NCI-H1105 (cell line): Measurements from ENCODE around the gene TFDP2.
"Not testable (repeated sequence)": the region's sequence is repeated elsewhere in the genome, so short reads cannot be mapped to it uniquely, and the experiment has no call there.

ENCODE experiments used
- DNase-seq: peaks from one replicate; lab custom pipeline; 2025; lab: John Stamatoyannopoulos, UW

Gene TFDP2

DNA sequence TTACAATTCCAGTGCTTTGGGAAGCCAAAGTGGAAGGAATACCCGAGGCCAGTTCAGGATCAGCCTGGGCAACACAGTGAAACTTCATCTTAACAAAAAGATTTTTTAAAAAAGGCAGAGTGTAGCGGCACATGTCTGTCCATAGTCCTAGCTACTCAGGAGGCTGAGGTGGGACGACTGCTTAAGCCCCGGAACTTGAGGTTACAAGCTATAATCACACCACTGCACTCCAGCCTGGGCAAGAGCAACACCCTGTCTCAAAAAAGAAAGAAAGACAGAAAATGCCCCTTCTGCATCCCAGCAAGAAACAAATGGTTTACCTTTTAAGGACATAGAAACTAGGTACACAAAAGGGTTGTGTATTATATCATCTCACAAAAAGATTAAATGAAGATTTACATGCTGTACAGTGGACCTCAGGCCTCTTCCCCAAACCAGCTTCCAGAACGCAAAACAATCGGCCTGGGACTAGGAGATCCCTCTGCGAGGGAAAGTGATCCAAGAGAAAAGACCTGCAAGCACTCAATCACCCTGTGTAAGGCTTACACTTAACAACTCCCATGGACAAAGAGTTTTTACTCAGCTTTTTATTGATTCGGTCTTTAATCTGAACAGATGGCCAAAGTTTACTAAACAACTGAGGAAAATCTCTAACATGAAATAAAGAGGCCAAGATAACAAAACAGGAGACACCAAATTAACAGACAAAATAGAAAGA is 21.2 kb downstream of the TFDP2 start:
- DNase-seq, result no peak

DNA sequence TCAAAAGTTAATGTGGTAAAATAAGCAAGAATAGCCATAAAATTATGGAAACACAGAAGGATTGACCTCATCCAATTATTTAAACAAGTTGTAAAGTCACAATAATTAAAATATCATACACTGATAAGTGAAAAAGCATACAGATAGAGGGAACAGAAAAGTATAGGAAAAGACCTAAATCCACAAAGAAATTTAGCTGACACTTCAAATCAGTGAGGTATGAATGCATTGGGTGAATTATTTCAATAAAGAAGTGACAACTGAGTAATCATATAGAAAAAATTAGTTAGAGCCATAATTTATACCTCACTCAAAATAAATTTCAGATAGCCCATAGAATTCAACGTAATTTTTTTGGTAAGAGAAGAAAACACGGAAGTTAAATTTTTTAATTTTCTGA is 25.1 kb downstream of the TFDP2 start:
- DNase-seq, result no peak

DNA sequence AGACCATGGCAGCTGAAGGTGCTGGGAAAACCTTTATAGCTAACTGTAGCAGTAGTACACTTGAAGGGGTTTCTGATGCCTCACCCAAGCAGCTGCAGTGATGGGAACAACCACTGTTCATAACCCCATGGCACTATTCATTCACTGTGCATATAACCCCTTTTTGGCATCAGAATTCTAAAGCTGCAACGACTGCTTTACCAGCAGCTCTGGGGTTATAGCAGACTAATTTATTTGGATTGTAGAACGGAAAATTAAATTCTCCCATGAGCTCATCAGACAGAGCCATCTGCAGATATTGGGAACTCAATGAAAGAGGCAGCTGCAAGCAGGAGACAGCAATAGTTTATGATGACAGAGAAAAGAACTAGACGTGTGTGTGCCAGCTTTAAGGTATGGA is 28.6 kb downstream of the TFDP2 start:
- no peak for DNase-seq

DNA sequence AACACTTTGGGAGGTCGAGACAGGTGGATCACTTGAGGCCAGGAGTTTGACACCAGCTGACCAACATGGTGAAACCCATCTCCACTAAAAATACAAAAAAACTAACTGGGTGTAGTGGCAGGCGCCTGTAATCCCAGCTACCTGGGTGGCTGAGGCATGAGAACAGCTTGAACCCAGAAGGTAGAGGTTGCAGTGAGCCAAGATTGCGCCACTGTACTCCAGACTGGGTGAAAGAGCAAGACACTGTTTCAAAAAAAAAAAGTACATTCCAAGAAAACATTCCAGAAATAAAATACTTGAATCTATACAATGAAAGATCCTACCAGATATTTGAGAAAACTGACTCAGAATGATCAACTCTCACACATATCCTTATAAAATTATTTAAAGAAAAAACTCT is 30.4 kb downstream of the TFDP2 start:
- DNase-seq, result no peak

DNA sequence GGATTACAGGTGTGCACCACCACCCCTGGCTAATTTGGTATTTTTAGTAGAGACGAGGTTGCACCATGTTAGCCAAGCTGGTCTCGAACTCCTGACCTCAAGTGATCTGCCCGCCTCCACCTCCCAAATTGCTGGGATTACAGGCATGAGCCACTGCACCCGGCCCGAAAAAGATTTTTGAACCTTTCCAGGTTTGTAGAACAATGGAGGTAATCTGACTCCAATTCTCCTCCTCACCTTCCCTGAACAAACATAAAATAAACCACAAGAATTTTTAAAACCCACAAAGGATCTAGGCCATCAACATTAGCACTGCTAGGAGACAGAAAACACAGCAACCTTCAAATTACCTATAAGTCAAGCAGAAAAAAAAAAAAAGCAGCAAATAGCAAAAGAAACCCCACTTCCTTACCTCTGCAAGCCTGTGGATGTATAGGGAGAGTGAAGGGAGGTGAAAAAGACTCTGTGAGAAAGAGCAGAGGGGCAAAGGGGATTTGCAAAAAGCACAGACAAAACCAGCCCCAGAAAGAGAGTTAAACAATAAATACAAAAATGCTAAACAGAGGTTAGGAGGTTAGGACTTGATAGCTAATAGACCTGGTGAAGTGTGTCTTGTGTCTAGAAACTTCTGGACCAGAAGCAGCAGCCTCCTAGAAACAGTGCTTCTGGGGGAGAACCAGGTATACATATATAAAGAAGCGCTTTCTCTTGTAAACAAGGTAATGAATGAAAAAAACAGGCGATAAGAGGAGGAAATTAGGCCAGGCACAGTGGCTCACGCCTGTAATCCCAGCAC is 32.1 kb downstream of the TFDP2 start:
- DNase-seq, result no peak

DNA sequence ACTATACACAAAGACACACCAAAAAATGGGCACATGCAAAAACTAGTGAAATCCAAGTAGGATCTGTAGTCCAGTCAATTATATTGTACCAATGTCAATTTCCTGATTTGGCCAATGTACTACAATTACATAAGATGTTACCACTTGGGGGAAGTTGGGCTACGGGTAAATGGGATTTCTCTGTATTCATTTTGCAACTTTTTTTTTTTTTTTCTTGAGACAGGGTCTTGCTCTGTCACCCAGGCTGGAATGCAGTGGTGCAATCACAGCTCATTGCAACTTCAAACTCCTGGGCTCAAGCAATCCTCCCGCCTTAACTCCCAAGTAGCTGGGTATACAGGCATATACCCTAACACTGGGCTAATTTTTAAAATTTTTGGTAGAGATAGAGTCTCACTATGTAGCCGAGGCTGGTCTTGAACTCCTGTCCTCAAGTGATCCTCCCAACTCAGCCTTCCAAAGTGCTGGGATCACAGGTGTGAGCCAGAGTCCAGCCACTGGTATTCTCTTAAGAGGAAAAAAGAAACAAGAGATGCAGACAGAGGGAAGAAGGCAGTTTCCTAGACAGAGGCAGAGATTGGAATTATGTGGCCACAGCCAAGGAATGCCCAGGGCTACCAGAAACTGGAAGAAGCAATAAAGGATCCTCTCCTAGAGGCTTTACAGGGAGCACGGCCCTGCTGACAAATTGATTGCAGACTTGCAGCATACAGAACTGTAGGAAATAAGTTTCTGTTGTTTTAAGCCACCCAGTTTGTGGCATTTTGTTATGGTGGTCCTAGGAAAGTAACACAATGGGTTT is 33.3 kb downstream of the TFDP2 start:
- no peak for DNase-seq

DNA sequence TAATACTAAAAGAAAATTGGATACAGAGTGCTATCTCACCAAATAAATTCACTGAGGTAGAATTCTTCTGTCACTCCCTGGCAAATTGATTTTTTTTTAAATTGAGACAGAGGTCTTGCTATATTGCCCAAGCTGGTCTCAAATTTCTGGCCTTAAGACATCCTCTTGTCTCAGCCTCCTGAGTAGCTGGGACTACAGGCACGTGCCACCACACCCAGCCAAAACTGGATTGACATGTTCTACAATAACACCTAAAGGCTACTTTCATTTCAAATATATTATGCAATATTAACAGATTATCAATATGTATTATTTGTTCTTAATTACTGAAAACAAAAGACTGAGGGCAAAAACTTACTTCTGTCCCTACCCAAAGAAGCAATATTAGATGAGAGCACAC is 36.7 kb downstream of the TFDP2 start:
- no peak for DNase-seq

DNA sequence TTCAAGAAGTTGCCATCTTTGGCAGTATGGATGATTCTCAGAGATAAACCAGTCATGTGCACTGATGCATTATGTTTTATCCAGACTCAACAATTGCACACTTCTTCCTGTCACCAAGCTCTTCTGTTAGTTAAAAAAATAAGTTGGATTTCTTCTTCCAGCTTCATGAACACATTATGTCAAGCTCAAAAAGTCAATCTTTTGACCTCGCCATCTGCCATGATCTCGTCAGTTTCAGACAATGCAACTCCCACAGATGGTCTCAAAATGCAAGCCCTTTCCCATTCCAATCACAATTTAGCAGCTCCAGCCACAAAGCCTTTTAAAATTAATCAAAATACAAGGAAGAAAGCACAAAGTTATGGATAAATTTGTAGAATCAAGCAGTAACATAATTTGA is 42.8 kb downstream of the TFDP2 start:
- no peak for DNase-seq

DNA sequence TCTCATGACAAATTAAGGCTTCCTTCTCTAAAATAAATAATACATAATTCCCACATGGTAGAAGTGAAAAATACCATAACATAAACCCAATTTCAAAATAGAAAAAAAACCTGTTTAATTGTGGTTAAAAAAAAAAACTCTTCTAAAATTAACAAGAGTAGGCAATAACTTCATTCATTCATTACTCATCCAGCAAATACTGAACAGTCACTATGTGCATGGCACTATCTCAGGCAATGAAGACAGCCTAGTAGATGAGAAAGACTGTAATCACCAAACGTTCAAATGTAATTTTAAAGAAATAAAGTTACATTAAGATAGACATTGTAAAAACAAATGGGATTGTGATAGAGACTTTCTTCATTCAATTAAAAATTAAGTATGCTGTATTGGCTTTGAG is 43.4 kb downstream of the TFDP2 start:
- no peak for DNase-seq

DNA sequence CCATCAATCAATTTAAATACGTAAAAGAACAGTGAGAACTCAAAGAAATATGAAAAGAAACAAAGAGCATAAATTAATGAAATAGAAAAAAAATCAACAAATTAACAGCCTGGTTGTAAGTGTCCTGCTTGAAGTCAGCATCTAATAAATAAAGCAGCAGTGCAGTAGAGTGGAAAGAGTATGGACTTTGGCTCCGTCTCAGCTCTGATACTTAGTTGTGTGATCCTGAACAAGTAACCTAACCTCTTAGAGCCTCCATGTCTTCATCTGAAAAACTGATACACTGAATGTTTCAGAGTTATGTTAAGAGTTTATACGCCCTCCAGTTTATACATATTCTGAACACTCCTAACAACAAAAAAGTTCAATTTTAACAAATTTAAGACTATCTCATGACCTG is 44.6 kb downstream of the TFDP2 start:
- no peak for DNase-seq

DNA sequence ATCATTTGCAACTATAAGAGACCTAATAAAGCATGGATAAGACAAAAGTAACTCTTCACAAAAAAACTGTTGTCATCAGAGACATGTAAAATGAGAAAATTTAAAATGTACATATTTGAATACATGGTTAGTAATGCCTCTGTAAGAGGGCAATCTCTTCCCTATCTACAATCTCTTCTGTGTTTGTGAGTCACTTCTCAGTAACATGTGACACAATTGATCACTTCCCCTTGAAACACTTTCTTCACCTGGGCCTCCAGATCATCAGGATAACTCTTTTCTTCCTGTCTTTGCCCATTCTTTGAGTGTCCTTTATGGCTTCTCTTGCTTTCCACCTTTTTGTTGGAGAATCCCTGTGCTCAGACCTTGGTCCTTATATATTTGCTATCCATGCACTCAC is 50.4 kb downstream of the TFDP2 start:
- DNase-seq, result no peak

DNA sequence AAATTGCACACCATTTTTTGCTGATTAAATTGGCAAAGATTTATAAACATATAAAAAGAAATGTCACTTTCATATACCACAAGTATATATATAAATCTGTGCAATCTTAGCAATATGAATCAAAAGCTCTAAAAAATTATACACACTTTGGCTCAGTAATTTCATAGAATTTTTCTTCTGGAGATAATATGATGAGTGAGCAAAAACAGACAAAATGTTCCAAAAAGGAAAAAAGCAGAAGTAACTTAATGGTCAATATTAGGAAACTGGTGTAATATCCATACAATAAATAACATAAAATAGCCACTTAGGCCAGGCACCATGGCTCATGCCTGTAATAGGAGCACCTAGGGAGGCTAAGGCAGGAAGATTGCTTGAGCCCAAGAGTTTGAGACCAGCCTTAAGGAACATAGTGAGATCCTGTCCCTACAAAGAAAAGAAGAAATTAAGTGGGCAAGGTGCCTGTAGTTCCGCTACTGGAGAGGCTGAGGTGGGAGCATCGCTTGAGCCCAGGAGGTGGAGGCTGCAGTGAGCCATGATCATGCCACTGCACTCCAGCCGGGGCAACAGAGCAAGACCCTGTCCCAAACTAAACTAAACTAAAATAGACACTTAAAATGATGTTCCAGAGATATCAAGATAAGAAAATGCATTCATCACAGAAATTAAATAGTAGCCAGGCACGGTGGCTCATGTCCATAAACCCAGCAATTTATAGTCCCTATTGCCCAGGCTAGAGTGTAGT is 52.1 kb downstream of the TFDP2 start:
- DNase-seq, result no peak

DNA sequence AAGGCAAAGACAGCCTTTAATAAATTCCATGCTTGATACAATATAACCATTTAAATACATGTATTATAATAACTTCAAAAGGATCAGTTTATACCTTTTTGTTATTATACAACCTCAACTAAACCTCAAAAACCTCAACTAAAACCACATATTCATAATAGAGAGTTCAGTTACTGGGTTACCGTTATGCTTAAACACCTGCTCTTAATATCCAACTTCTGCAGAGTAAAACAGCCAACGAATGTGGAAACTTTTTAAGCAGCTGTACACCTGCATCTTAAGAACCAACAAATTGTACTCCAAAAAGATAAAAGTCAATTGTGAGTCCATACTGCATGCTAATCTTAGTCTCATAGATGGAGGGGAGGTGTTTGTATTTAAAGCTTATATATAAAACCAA is 53.5 kb downstream of the TFDP2 start:
- DNase-seq, result no peak

DNA sequence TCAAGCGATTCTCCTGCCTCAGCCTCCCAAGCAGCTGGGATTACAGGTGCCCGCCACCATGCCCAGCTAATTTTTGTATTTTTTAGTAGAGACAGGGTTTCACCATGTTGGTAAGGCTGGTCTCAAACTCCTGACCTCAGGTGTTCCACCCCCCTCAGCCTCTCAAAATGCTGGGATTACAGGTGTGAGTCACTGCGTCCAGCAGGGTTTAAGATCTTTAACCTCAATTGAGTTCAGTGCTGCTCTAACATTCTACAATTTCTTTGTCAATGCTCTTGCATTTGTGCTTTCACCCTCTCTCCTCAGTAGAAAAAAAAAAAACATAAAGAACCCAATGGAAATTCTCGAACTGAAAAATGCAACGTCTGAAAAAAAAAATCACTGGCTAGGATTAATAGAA is 60.4 kb downstream of the TFDP2 start:
- DNase-seq, result not testable (repeated sequence)

DNA sequence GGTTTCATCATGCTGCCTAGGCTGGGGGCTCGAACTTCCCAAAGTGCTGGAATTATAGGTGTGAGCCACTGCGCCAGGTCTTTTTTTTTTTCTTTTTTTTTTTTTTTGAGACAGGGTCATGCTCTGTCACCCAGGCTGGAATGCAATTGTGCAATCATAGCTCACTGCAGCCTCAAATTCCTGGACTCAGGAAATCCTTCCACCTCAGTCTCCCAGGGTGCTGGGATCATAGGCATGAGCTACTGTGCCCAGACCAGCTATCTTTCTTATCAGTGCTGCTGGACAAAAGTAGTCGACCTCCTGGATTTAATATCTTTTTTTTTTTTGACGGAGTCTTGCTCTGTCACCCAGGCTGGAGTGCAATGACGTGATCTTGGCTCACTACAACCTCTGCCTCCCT is 60.8 kb downstream of the TFDP2 start:
- DNase-seq, result no peak

DNA sequence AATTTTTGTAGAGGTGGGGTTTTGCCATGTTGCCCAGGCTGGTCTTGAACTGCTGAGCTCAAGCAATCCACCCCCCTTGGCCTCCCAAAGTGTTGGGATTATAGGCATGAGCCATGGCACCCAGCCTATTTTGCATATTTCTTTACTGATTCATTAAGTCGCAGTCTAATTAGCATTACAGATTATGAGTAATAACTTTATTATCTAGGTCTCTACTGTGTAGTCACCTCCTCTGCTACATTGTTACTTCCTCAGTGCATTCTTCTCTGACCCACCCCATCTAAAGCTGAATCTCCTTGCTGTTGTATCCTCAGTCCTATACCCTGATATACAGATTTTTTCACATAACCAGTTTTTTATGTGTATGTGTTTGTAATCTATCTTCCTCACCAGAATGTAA is 61.7 kb downstream of the TFDP2 start:
- no peak for DNase-seq

DNA sequence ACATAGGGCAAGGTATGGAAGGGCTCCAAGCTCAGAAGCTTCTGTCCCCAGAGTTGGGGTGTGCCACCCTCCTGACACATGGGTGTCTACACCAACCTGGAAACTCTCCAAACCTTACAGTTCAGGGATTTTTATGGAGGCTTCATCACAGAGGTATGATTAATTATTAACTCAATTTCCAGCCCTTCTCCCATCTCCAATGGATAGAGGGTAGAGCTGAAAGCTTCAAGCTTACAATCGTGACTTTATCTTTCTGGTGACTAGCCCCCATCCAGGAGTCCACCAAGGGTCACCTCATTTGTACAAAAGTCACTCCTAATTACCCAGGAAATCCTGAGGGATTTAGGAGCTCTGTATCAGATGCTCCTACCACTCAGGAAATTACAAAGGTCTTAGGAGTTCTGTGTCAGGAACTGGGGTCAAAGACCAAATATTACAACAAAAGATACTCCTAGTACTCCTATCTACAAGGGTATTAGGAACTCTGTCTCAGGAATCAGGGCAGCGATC is 62.7 kb downstream of the TFDP2 start:
- DNase-seq, result no peak

DNA sequence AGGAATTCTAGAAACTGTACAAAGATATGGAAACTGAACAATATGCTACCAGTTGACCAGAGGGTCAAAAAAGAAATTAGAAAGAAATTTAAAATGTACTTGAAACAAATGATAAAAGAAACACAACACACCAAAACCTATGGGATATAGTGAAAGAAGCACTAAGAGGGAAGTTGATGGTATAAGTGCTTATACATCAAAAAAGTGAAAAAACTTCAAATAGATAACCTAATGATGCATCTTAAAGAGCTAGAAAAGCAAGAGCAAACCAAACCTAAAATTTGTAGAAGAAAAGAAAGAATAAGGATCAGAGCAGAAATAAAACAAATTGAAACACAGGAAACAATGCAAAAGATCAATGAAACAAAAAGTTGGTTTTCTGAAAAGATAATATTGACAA is 68.2 kb downstream of the TFDP2 start:
- no peak for DNase-seq

DNA sequence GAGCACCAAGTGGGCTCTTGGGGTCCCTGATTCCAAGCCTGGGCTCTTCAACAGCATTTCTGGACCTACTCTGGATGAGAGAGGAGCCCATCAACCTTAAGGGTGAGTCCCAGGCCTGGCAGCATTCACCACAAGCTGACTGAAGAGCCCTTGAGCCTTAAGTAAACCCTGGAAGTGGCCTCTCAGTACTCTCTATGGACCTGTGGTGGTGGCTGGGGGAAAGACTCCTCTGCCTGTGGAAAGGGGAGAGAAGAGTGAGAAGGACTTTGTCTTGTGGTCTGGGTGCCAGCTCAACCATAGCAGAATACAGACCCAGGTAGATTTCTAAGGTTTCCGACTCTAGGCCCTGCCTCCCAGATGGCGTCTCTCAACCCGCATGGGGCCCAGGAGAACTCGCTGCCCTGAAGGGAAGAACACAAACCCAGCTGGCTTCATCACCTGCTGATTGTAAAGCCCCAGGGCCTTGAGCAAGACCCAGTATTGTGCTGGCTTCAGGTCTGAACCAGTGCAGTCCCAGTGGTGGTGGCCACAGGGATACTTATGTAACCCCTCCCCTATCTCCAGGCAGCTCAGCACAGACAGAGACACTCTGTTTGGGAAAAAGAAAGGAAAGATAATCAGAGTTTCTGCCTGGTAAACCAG is 71.4 kb downstream of the TFDP2 start:
- no peak for DNase-seq

DNA sequence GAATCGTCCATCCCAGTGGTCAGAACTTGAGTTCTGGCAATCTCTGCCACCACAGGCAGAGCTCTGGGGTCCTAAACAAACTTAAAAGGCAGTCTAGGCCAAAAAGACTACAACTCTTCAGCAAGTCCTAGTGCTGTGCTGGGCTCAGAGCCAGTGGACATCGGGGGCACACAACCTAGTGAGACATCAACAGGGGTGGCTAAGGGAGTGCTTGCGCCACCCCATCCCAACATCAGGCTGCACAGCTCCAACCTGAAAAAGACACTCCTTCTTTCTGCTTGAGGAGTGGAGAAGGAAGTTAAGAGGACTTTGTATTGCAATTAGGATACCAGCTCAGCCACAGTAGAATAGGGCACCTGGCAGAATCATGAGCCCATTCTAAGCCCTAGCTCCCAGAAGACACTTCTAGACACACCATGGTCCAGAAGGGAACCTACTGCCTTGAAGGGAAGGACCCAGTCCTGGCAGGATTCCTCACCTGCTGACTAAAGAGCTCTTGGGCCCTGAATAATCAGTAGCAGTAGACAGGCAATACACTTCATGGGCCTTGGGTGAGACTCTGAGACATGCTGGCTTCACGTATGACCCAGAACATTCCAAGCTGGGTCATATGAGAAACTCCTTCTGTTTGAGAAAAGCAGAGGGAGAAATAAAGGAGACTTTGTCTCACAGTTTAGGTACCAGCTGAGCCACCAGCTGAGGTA is 72.0 kb downstream of the TFDP2 start:
- DNase-seq, result no peak

DNA sequence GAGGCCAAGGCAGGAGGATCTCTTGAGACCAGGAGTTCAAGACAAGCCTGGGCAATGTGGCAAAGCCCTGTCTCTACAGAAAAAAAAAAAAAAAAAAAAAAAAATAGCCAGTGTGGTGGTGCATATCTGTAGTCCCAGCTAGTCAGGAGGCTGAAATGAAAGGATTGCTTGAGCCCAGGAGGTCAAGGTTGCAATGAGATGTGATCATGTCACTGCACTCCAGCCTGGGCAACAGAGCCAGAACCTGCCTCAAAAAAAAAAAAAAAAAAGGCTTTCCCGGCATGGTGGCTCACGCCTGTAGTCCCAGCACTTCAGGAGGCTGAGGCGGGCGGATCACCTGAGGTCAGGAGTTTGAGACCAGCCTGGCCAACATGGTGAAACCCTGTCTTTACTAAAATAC is 73.7 kb downstream of the TFDP2 start:
- DNase-seq, result not testable (repeated sequence)
